Measurements from ENCODE around the gene ELAVL1.

ELAVL1 gene

DNA sequence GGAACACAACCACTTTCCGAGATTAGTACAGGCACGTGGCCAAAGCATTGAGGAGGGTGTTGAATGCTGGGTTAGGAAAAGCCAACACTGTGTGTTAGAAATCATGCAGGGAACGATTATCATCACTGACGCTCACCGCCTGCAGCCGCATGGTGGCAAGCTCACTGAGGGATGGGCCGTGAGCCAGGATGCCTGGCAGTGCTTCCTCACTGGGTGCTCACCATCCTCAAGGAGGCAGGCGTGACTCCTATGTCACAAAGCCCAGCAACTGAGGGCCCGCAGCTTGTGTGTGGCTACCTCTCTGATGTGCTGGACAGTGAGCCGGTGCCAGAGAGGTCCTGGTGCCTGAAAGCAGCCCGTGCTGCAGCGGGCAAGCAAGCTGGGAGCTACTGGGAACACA is 31.6 kb downstream of the ELAVL1 start:
- Histone ChIP-seq H3K9ac (ENCODE audit: low read length) (no peak overlapping the region), H3F3A (ENCODE audit: insufficient read depth, low read length) (no peaks in the 10 kb centered on the region), H3K9me2 (replicated peaks; ENCODE audit: insufficient read depth, low read length) (no peaks in the 10 kb centered on the region), H3K9me3 (replicated peaks; ENCODE audit: insufficient read depth, low read length) (no peaks in the 10 kb centered on the region), H4K20me1 (ENCODE audit: insufficient read depth, low read length) (peaks cover 6% of the 10 kb centered on the region; the same call in 1 of the 2 replicates), H3K79me2 (ENCODE audit: low read length) (peaks cover 37% of the 10 kb centered on the region), H2AFZ (ENCODE audit: low read length) (no peak overlapping the region), H3K27me3 (replicated peaks; ENCODE audit: insufficient read depth, low read length) (no peaks in the 10 kb centered on the region), H3K27ac (ENCODE audit: low read length) (no peak overlapping the region), H3K4me3 (ENCODE audit: low read length) (no peak overlapping the region), H3K4me1 (ENCODE audit: low read length) (no peaks in the 10 kb centered on the region), H3K4me2 (ENCODE audit: low read depth, low read length) (no peak overlapping the region), H3K36me3 (replicated peaks; ENCODE audit: insufficient read depth, low read length) (peaks cover 8% of the 10 kb centered on the region)
- DNase-seq, result no peak
- TF ChIP-seq, protein P1, sequence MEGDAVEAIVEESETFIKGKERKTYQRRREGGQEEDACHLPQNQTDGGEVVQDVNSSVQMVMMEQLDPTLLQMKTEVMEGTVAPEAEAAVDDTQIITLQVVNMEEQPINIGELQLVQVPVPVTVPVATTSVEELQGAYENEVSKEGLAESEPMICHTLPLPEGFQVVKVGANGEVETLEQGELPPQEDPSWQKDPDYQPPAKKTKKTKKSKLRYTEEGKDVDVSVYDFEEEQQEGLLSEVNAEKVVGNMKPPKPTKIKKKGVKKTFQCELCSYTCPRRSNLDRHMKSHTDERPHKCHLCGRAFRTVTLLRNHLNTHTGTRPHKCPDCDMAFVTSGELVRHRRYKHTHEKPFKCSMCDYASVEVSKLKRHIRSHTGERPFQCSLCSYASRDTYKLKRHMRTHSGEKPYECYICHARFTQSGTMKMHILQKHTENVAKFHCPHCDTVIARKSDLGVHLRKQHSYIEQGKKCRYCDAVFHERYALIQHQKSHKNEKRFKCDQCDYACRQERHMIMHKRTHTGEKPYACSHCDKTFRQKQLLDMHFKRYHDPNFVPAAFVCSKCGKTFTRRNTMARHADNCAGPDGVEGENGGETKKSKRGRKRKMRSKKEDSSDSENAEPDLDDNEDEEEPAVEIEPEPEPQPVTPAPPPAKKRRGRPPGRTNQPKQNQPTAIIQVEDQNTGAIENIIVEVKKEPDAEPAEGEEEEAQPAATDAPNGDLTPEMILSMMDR (IDR thresholded peaks at IDR 0.05; ENCODE audit: low read length), result no peak
- no peak for TF ChIP-seq EZH2 (optimal IDR thresholded peaks at IDR 0.05; ENCODE audit: low read depth, low read length)
- no peak for TF ChIP-seq EZH2phosphoT487 (IDR thresholded peaks at IDR 0.05; ENCODE audit: low read length)

DNA sequence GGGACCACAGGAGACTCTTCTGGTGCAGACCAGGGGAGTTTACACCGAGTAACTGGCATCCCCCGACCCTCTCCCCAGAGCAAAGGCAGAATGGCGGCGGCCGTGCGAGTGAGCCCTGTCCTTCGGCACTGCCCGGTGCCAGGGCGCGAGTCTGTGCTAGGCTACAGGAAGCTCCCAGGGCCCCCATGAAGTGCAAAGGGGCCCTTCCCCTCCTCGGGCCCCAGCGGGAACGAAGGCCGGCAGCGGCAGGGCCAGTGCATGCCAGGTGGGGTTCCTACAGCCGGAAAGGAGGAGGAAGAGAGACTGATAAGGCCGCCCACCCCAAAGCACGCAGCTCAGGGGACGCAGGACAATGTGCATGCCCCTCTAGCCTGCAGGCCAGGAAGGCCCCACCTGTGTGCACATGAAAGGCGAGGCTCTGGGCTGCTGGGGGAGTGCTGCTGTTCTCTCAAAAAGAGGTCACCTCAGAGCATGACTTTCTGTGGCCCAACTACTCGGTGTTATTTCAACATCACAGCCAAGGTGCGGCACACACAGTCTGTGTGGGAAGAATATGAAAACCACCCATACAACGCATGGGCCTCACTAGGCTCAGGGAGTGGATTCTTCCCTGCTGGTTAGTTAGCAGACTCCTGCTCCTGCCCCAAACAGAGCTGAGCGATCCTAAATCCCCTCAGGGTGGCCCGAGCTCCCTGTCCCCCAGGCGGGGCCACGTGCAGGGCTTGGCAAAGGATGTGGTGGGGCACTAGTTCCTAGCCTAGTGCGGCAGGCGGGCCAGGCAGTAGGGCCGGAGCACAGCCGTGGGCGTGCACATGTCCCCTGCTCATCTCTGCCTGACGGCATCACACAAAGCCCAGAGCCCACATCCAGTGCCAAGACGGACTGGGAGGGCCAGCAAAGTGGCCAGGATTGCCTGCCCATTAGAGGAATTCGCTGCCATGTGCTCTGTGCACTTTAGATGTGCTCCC is 33.6 kb downstream of the ELAVL1 start:
- peaks cover 19% of the 10 kb centered on the region for H3K79me2 ChIP-seq (ENCODE audit: low read length)
- no peak overlapping the region for H3K27ac ChIP-seq (ENCODE audit: low read length)
- H3K27me3 ChIP-seq (replicated peaks; ENCODE audit: insufficient read depth, low read length), result no peaks in the 10 kb centered on the region
- no peak overlapping the region for H3K9ac ChIP-seq (ENCODE audit: low read length)
- no peaks in the 10 kb centered on the region for H3F3A ChIP-seq (ENCODE audit: insufficient read depth, low read length)
- peaks cover 14% of the 10 kb centered on the region for H3K36me3 ChIP-seq (replicated peaks; ENCODE audit: insufficient read depth, low read length)
- no peaks in the 10 kb centered on the region; the same call in 1 of the 2 replicates for H4K20me1 ChIP-seq (ENCODE audit: insufficient read depth, low read length)
- no peaks in the 10 kb centered on the region for H3K9me2 ChIP-seq (replicated peaks; ENCODE audit: insufficient read depth, low read length)
- no peak overlapping the region for H3K4me3 ChIP-seq (ENCODE audit: low read length)
- TF ChIP-seq, protein P1 (IDR thresholded peaks at IDR 0.05; ENCODE audit: low read length), result no peak
- TF ChIP-seq EZH2 (optimal IDR thresholded peaks at IDR 0.05; ENCODE audit: low read depth, low read length) (no peak), EZH2phosphoT487 (IDR thresholded peaks at IDR 0.05; ENCODE audit: low read length) (no peak)
- no peak overlapping the region for H3K4me2 ChIP-seq (ENCODE audit: low read depth, low read length)
- H3K9me3 ChIP-seq (replicated peaks; ENCODE audit: insufficient read depth, low read length), result no peaks in the 10 kb centered on the region
- DNase-seq, result no peak
- no peaks in the 10 kb centered on the region for H3K4me1 ChIP-seq (ENCODE audit: low read length)
- H2AFZ ChIP-seq (ENCODE audit: low read length), result no peak overlapping the region

DNA sequence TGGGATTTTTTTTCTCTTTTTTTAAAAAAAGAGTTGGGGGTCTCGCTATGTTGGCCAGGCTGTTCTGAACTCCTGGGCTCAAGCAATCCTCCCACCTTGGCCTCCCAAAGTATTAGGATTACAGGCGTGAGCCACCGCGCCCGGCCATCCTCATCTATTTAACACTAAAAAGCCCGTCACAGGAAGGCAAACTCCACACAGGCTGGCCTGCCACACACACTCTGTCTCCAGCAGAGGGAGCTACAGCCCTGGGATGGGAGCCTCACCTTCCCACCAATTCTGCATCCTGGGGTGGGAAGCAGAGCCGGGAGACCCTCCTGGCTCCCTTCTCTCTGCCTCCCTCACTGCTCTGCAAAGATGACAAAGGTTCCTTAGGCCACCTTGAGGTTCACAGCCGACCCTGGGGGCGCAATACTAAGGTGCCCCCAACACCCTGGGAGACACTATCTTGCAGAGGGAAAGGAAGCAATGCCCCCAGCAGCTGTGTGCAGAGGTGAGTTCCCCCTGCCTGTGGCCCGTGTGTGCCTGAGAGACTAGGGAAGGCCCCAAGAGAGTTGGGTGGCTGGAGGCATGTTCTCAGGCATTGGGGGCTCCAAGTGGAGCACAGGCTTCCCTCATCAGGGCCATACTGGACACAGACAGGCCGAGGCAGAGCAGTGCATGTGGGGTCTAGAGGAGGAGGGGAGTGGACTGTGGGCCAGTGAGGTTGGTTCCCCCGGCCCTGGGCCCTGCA is 34.6 kb downstream of the ELAVL1 start:
- Histone ChIP-seq H3K9me2 (replicated peaks; ENCODE audit: insufficient read depth, low read length) (no peaks in the 10 kb centered on the region), H3K27ac (ENCODE audit: low read length) (no peak overlapping the region), H3K27me3 (replicated peaks; ENCODE audit: insufficient read depth, low read length) (no peaks in the 10 kb centered on the region), H3K4me2 (ENCODE audit: low read depth, low read length) (no peak overlapping the region), H2AFZ (ENCODE audit: low read length) (no peak overlapping the region), H3K79me2 (ENCODE audit: low read length) (peaks cover 13% of the 10 kb centered on the region; the same call in 1 of the 2 replicates), H3K9ac (ENCODE audit: low read length) (no peak overlapping the region), H3K9me3 (replicated peaks; ENCODE audit: insufficient read depth, low read length) (no peaks in the 10 kb centered on the region), H3K36me3 (replicated peaks; ENCODE audit: insufficient read depth, low read length) (peaks cover 14% of the 10 kb centered on the region), H3K4me3 (ENCODE audit: low read length) (no peak overlapping the region), H3K4me1 (ENCODE audit: low read length) (no peaks in the 10 kb centered on the region), H3F3A (ENCODE audit: insufficient read depth, low read length) (no peaks in the 10 kb centered on the region), H4K20me1 (ENCODE audit: insufficient read depth, low read length) (no peaks in the 10 kb centered on the region; the same call in 1 of the 2 replicates)
- TF ChIP-seq, protein P1 (IDR thresholded peaks at IDR 0.05; ENCODE audit: low read length), result peak; percentile 80
- no peak for TF ChIP-seq EZH2 (optimal IDR thresholded peaks at IDR 0.05; ENCODE audit: low read depth, low read length)
- DNase-seq, result peak; percentile 32

Data from MM.1S (cell line).